Measurements from ENCODE around the gene ZNF691. TPM values are rescaled to one million over a fixed set of nuclear protein-coding genes. Genes with fewer than 3 reads are reported as not detected.
"Not testable (repeated sequence)": the region's sequence is repeated elsewhere in the genome, so short reads cannot be mapped to it uniquely, and the experiment has no call there.

The ZNF691 gene, protein sequence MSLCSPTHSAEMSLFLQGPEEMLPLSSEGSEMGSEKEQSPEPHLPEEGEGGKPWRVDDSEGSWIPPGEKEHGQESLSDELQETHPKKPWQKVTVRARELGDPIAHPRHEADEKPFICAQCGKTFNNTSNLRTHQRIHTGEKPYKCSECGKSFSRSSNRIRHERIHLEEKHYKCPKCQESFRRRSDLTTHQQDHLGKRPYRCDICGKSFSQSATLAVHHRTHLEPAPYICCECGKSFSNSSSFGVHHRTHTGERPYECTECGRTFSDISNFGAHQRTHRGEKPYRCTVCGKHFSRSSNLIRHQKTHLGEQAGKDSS
- 9.4 TPM for total RNA-seq

DNA sequence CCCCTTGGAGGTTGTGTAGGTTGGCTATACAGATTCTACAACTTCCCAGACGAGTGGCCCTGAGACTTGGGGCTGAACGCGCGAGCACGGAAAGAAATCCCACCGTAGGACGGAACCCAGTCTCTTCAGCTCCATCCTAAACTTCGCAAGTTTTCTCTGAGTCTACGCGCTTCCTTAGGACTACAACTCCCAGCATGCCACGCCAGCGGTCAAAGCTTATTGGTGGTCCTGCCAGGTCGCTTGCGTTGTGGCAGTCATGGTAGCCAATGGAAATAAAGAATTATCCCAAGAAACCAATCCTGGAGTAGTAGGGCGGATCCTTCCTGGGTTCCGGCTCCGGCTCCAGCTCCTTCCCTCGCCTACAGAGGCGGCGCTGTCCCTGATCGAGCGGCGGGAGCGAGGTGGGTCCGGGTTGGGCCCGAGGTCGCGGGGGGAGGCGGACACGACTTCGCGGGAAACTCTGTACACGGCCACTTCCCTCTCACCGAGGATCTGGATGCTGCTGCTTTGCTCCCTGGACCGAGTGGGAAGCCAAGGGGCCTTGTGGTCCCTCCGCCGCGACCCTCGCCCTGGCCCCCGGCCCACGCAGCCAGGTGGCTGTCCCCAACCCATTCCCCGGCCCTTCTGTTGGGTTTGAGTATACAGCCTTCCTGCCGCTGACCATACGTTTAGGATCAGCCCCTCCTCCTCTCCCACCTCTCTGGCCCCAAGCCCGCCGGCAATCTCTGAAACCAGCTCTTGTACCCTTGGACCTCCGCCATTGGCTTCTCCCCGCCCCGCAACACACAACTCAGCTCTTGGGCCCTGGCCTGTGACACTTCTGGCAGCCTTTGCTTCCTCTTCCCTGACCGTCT is at the start of gene ZNF691:
TSS of gene ZNF691 (plus strand) at position 357 of the 854 bp plus-strand sequence. CDS start 3,046 bp downstream, outside the sequence.
- DNase-seq (ENCODE audit: low spot score in 2 of 2) (peak; percentile 86 to 97), FAIRE-seq (peak; percentile 93)

DNA sequence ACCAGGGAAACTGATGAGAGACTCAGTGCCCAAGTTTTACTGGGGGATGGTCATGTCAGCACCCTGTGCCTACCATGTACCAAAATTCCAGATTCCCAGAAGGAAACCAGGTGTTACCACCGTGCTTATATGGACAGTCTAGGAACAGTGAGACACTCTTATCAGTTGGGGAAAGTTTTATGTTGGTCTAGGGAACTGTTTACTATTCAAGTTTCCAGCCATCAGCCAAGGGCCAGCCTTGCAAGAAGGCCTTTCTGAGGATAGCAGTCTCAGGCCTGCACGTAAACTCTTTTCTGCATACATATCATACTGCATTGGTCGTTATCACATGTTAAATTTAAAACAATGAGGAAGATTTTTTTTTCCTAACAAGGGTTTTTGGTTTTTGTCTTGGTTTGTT is 49.0 kb upstream of the ZNF691 start:
- FAIRE-seq (no peak), DNase-seq (ENCODE audit: low spot score in 2 of 2) (no peak)

DNA sequence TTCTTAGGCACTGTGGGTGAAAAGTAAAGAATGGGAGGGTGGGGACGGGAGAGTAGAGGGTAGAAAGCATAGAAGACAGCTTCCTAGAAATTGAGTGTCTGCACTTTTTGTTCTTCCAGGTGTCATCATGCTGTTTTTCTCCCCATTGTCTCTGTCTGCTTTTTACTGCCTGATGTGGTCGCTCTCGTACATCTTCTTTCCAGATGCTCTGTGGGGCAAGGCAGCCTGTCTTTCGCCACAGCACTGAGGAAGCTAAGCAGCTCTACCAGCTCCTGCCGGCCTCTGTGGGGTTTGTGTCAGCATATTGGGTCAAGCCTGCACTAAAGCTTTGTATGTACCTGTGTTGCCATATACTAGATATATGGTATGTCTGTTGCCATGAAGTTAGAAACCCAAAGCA is 48.4 kb upstream of the ZNF691 start:
- DNase-seq (ENCODE audit: low spot score in 2 of 2), result no peak
- FAIRE-seq, result no peak

DNA sequence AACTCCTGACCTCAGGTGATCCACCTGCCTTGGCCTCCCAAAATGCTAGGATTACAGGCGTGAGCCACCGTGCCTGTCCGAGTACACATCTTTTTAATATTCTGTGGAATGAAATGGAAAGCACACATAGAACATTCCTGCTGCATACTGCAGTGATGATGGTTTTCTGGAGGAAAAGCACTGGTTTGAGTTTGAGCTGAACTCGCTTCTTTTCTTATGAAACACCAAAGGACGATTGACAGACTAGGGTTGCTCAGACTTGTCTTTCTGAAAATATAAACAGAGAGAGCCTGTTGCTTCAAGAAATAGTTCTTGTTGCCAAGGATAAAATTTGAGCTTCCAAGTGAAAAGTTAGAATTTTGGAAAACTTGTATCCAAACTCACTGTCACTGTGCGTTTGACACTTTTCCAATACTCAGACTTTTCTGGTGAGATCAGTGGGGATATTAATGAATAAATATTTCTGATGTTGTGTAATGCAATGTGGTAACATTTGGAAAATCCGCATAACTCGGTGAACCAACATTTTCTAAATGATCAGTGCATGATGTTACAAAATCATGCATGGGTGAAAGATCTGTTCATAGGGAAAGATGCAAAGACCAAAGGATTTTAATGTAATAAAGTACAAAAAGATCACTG is 44.5 kb upstream of the ZNF691 start:
- DNase-seq (ENCODE audit: low spot score in 2 of 2) (no peak), FAIRE-seq (no peak)

DNA sequence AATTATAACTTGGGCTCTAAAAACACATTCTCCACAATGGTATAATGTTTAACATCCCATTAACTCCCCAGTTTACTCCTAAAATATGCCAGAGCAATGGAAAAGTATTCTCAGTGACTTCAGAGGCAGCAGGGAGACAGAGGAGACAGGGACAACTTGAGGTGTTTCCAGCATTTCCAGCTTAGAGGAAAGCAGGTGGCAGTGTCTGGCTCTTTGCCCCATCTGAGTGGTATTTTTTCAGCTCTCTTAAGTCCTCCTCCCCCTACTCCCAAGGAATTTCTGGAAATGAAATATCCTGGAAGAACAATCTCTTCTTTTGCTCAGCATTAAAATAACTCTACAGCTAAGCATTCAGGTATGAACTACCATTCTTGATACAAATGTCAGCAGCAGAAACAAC is 40.2 kb upstream of the ZNF691 start:
- DNase-seq (ENCODE audit: low spot score in 2 of 2), result no peak
- FAIRE-seq, result no peak

DNA sequence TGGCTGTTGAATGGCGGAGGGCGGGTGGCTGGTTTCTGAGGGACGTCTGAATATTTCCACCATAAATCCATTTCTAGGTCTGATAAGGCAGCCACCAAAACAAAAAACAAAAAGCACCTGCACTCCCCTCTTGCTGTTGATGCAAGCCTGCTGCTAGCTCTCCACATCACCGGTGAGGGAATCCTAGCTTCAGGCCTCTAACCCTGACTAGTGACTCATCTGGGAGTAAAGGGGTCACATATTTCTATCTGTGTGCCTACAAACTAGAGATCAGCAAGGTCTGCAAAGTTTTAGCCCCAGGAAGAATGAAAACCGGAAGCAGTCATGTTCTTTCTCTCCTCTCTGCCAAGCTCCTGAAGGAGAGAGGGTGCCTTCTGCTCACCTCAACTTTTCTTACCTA is 39.8 kb upstream of the ZNF691 start:
- FAIRE-seq, result no peak

DNA sequence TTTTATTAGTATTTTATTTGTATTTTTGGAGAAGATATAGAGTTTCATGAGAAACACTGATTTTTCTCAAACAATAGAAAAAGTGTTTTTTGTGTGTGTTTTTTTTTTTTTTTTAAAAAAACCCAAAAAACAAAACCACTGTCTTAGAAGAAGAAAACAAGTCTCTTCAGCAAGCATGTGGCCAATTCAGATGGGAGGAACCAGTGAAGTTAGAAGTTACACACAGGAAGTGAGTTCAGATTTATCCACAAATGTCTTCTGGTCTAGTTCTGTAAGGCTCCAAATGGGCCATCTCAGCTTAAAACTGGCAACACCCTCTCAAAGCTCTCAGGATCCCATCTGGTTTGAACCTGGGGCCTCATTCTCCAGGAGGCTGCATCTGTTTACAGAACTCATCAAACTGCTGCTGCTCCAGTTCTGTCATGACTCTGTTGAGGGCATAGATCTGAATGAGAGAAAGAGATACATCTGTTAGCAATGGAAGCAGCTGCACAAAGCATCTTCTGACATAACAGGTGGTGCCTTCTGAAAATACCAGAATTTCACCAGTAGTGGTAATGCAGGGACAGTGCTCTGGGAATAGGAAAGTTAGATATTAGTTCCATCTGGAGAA is 39.3 kb upstream of the ZNF691 start:
- FAIRE-seq (no peak), DNase-seq (ENCODE audit: low spot score in 2 of 2) (no peak)

More for the DNA sequence above, 39.8 kb upstream of the ZNF691 start:
- DNase-seq (ENCODE audit: low spot score in 2 of 2), result no peak

DNA sequence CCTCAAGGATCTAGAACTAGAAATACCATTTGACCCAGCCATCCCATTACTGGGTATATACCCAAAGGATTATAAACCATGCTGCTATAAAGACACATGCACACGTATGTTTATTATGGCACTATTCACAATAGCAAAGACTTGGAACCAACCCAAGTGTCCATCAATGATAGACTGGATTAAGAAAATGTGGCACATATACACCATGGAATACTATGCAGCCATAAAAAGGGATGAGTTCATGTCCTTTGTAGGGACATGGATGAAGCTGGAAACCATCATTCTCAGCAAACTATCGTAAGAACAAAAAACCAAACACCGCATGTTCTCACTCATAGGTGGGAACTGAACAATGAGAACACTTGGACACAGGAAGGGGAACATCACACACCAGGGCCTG is 31.6 kb upstream of the ZNF691 start:
- not testable (repeated sequence) for DNase-seq (ENCODE audit: low spot score in 2 of 2); FAIRE-seq

DNA sequence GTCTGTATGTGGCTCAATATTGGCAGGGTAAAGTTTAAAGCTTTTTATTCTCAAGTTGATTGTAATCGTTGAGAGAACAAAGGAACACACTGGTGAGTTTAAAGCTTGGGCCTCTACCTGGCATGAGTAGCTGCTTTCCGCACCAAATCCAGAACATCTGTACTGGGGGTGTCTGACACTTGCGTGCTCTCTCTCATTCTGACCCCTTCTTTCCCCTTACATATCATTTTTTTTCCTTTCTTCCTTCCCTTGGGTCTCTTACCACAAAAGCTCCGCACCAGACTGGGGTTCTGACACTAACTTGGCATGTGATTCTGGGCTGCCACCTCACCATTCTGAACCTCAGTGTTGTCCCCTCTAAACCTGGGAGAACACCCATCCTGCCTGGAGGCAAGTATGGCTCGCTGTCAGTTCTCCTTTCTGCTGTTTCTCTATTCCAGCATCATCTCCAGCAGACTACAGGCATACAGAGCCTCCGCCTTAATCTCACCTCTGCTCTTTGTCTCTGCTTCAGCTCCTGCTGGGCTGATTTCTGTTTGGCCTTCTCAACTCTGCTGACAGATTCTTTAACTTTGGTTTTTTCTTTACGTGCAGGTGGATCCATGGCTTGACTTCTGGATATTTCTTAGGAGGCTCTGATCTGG is 30.4 kb upstream of the ZNF691 start:
- no peak for FAIRE-seq
- no peak for DNase-seq (ENCODE audit: low spot score in 2 of 2)

DNA sequence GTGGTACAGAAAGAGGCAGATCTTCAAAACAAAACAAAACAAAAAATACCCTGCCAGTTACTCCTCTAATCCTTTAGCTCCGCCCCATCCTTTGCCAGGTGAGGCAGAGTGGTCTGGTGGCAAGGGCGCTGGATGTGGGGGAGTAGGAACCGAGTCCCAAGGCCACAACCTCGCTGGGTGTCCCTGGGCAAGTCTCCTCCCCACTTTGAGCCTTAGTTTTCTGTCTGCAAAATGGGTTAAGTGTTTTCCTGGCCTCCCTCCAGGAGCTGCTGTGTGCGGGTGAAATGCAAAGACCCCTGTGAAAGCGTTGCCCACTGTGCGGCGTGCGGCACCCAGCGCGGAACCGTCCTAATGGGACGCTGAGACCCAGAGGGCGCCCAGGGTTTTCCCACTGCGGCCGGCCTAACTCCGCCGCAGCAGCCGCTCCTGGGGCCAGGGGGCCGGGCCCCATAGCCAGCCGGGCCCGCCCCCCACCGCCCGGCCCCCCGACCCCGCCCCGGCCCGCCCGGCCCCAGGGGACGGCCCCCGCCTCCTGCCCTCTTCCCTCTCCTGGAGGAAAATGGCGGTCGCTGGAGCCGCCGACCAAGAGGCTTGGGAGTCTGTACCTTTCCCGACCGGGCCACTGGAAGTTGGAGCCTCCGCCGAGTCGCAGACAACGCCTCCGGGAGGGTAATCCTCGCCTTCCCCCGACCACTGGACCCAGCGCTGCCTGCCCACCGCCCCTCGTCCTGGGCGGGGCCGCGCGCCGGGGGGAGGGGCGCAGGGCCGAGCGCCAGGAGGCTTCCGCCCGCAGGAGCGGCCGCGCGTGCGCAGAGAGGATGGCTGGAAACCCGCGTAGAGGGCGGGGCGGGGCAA is 29.6 kb upstream of the ZNF691 start, which contains the start of the genes ERMAP and SVBP:
TSS of gene ERMAP (plus strand) at position 538 of the 855 bp plus-strand sequence. CDS start 13,327 bp downstream, outside the sequence.
TSS of gene SVBP (minus strand) at position 813 of the 855 bp plus-strand sequence. CDS start 853 bp downstream, outside the sequence.
- DNase-seq (ENCODE audit: low spot score in 2 of 2) (peak; percentile 94 to 95), FAIRE-seq (no peak)

DNA sequence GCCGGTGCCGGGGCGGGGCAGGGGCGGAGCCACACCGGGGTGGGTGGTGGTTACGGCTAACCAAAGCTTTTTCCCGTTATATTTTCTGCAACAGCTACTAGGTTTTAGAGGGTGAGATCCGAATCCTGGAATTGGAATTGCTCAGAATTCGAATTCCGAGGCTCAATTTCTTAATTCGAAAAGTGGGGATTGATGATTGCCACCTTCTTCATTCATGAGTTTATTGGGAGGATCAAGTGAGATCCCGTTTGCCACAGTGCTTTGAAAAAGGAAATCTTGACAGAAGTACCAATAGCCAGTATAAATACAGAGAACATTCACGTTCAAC is 29.0 kb upstream of the ZNF691 start:
- DNase-seq (ENCODE audit: low spot score in 2 of 2) (no peak), FAIRE-seq (no peak)

DNA sequence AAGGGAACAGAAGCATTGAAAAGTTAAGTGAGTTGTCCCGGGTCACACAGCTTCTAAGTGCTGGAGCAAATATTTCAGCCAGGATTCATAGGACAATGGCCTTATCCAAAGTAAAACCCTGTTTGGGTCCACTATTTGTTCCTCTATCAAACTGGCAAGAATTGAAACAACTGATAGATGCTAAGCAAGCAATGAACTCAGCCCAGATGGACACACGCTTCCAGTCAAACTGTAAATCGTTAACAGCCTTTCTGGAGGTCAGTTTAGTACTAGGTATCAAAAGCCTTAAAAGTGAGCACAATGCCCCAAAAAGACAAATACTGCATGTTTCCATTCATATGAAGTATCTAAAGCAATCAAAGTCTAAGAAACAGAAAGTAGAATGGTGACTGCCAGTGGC is 28.4 kb upstream of the ZNF691 start:
- peak in 1 of 2 donors; percentile 19 for DNase-seq (ENCODE audit: low spot score in 2 of 2)
- FAIRE-seq, result no peak

DNA sequence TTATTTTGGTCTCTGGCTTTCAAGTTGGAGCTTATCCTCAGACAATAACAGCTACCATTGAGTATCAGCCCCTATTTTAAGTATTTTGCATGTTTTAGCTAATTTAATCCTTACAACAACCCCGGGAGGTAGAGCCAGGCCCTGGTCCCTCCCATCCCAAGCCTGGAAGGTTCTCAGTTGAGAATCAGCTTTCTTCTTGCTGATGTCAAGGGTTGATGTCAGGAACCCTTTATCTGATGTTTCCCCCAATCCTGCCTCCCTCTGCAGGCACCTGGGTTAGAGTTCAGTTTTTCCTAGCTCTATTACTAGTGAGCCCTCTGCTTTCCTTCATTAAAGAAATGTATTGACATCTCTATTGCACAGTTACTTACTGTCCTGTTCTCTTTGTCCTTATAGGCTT is 25.6 kb upstream of the ZNF691 start:
- FAIRE-seq, result no peak
- DNase-seq (ENCODE audit: low spot score in 2 of 2), result no peak

DNA sequence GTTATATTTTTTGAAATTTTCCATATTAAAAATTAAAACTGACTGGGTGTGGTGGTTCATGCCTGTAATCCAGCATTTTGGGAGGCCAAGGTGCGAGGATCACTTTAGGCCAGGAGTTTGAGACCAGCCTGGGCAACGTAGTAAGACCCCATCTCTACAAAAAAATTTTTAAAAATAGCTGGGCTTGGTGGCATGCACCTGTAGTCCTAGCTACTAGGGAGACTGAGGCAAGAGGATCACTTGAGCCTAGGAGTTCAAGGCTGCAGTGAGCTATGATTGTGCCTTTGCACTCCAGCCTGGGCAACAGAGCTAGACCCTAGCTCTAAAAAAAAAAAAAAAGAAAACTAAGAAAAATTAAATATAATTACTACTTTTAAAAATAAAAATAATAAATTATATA is 24.7 kb upstream of the ZNF691 start:
- DNase-seq (ENCODE audit: low spot score in 2 of 2), result no peak
- FAIRE-seq, result no peak

DNA sequence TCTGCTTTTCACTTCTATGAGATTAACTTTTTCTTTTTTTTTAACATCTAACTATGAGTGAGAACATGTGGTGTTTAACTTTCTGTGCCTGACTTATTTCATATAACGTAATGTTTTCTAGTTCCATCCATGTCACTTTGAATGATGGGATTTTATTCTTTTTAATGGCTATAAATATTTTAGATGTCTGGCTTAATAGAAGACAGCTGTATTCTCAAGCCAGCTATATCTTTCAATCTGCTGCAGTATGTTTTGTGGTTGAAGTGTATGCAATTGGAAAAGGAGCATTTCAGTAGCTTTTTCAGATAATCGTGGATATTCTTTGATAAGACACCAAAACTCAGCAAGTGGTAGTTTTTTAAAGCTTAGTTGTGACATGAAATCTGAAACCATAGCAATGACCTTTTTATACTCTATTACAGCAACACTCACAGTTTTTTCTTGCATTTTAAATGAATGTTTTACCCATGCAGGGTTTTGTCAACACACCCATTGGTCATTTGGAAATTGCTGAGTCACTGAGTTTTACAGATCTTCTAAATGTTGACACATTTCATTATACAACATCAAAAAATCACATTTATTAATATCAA is 23.5 kb upstream of the ZNF691 start:
- FAIRE-seq, result no peak
- no peak for DNase-seq (ENCODE audit: low spot score in 2 of 2)

DNA sequence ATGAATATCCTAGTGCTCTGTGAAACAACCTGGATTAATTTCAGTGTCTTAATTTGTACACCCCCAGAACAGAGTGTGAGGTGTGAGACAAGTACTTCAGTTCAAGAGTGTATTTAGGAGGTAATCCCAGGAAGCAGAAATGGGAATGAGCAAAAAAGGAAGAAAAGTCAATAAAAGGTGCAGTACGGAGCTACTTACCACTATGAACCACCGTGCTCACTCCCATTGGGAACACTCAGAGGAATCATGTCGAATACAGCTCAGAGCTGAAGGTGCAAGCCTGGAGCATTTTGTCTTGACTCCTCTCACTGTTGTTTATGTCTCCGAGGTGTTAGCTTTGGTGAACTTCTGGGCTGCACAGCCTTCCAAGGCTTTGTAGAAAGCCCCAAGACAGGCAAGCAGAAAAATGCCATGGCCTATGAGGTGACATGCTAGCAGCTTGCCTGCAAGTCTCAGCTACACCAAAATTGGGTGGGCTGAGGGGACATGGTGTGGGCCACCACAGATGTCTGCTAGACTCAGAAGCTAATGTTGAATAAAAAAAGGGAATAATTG is 21.9 kb upstream of the ZNF691 start:
- no peak for FAIRE-seq
- DNase-seq (ENCODE audit: low spot score in 2 of 2), result no peak

DNA sequence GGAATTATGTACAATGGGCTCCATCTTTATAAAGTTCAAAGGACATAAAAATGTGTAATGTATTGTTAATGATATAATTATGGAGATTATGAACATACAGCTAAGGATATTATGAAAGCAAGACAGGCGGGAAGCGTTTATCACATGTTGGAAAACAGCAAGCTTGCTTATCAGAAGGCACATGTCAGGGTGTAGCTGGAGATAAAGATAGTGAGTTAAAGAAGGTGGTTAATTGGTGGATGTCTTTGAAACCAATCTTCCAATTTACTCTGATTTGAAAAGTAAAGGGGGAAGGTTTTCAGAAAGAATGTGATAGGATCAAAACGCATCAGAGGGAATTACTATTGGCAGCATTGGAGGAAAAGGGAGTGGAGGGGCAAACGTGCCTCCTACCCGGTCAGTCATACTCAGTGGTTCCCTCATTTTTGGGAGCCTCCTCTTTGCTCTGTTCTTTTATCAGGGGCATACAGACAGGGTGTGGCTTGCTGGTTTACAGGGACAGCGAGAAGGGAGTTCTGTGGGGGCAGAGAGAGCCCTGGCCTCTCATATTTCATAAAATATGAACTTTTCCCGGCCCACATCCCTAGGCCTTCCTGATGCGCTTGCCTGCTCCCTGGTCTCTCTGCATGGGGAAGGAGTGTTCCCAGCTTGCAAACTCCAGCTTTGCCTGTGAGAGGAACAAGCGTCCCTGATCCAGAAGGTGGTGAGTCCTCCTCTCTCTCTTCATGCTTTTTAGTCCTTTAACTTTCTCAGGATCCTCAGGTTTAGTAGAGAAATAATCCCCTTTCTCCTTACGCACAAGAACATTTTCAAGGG is 21.2 kb upstream of the ZNF691 start:
- no peak for FAIRE-seq
- no peak for DNase-seq (ENCODE audit: low spot score in 2 of 2)

DNA sequence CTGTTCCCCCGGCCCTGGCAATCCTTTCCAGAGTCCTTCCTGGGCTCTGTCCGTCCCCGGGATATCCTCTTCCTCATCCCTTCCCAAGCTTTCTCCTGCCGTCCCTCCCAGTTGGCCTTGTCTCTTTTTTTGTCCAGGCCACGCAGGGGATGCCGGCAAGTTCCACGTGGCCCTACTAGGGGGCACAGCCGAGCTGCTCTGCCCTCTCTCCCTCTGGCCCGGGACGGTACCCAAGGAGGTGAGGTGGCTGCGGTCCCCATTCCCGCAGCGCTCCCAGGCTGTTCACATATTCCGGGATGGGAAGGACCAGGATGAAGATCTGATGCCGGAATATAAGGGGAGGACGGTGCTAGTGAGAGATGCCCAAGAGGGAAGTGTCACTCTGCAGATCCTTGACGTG is 15.8 kb upstream of the ZNF691 start:
- DNase-seq (ENCODE audit: low spot score in 2 of 2), result no peak

More for the DNA sequence above, 15.8 kb upstream of the ZNF691 start:
- FAIRE-seq, result no peak

All from frontal cortex (tissue), 4 donors.